Stimulated activated effector memory CD8-positive, alpha-beta T cell treated with anti-CD3 and anti-CD28 coated beads, Interleukin-12 subunit alpha, Interleukin-12 subunit beta, amount 100 ng/mL, for 72 hours (primary cell): Measurements from ENCODE around the gene FCN1.

ENCODE experiments used
- ATAC-seq: fragments of 150-1000 bp; cut with Tn5 transposase; 2 replicates; pipeline ENCODE4 v1.10.0; 2021
- DNase-seq, 2 donors: peaks; one replicate each; pipeline ENCODE4 v3.0.0; 2021 to 2022; ENCODE audit warnings: low spot score in 2 of 2
- H3K27ac Mint-ChIP-seq: one replicate; pipeline ENCODE4 v1.8.0; 2022; ENCODE audit warnings: mild to moderate bottlenecking, mixed read lengths
- H3K36me3 Mint-ChIP-seq: one replicate; pipeline ENCODE4 v1.8.0; 2022; ENCODE audit warnings: mild to moderate bottlenecking, mixed read lengths
- H3K4me1 Mint-ChIP-seq: one replicate; pipeline ENCODE4 v1.8.0; 2022; ENCODE audit warnings: mixed read lengths
- H3K4me3 Mint-ChIP-seq: one replicate; pipeline ENCODE4 v1.8.0; 2022; ENCODE audit warnings: mild to moderate bottlenecking, mixed read lengths
- H3K9me3 Mint-ChIP-seq: one replicate; pipeline ENCODE4 v1.8.0; 2022; ENCODE audit warnings: mixed read lengths

Gene FCN1

GRCh38 chr9:134855900-134856377 lies 61.8 kb downstream of the FCN1 start:
- Mint-ChIP-seq H3K9me3 (peaks cover 4% of the 10 kb centered on the region), H3K4me3 (no peak overlapping the region), H3K4me1 (peaks cover 22% of the 10 kb centered on the region), H3K27ac (no peak overlapping the region), H3K36me3 (no peaks in the 10 kb centered on the region)
- DNase-seq: no peak
- no peak for ATAC-seq
